RCC 7860 (cell line): ENCODE results near the gene NEK2.
A peak's percentile ranks its signal among the peaks of the same experiment; 100 is the strongest.
"Not testable (repeated sequence)": the region's sequence is repeated elsewhere in the genome, so short reads cannot be mapped to it uniquely, and the experiment has no call there.

Experiments
- DNase-seq: peaks from one replicate; pipeline ENCODE4 v3.0.0-alpha.2; 2015; ENCODE audit warnings: low spot score
- FAIRE-seq: peaks from 2 replicates; lab custom pipeline; 2012; peaks lifted over from hg19 to GRCh38; lab: Jason Lieb, UNC

NEK2 gene

GRCh38 chr1:211652371-211652770 is 23.1 kb downstream of the NEK2 start:
- FAIRE-seq (no peak), DNase-seq (no peak)

- DNase-seq, result no peak
- no peak for FAIRE-seq
Observed at GRCh38 chr1:211650904-211651303, 24.5 kb downstream of the NEK2 start.

GRCh38 chr1:211648980-211649934 is 26.2 kb downstream of the NEK2 start:
- DNase-seq (no peak), FAIRE-seq (no peak)

GRCh38 chr1:211648336-211648735 is 27.1 kb downstream of the NEK2 start:
- FAIRE-seq, result no peak
- peak; percentile 59 for DNase-seq

GRCh38 chr1:211647711-211648121 is 27.7 kb downstream of the NEK2 start:
- DNase-seq, result no peak
- no peak for FAIRE-seq

- DNase-seq (no peak), FAIRE-seq (no peak)
Observed at GRCh38 chr1:211646566-211646965, 28.9 kb downstream of the NEK2 start.

GRCh38 chr1:211645601-211646000 is 29.8 kb downstream of the NEK2 start:
- not testable (repeated sequence) for FAIRE-seq, DNase-seq

GRCh38 chr1:211644653-211645052 is 30.8 kb downstream of the NEK2 start:
- FAIRE-seq (no peak), DNase-seq (no peak)

- no peak for DNase-seq
- FAIRE-seq, result no peak
Observed at GRCh38 chr1:211643324-211644212, 31.9 kb downstream of the NEK2 start.

- FAIRE-seq (no peak), DNase-seq (no peak)
Observed at GRCh38 chr1:211642870-211643269, 32.6 kb downstream of the NEK2 start.

- DNase-seq, result no peak
- FAIRE-seq, result no peak
Observed at GRCh38 chr1:211641942-211642341, 33.5 kb downstream of the NEK2 start.

- DNase-seq (no peak), FAIRE-seq (no peak)
Observed at GRCh38 chr1:211641044-211641800, 34.2 kb downstream of the NEK2 start.

GRCh38 chr1:211640301-211640630 is 35.2 kb downstream of the NEK2 start:
- DNase-seq (no peak), FAIRE-seq (no peak)

GRCh38 chr1:211639475-211640300 is 35.7 kb downstream of the NEK2 start:
- FAIRE-seq, result peak; percentile 81

GRCh38 chr1:211638689-211639101 is 36.7 kb downstream of the NEK2 start:
- FAIRE-seq, result no peak

More at GRCh38 chr1:211639475-211640300, 35.7 kb downstream of the NEK2 start:
- peak; percentile 89 for DNase-seq

GRCh38 chr1:211638246-211638645 is 37.2 kb downstream of the NEK2 start:
- FAIRE-seq (no peak), DNase-seq (no peak)

More at GRCh38 chr1:211638689-211639101, 36.7 kb downstream of the NEK2 start:
- no peak for DNase-seq

- FAIRE-seq (no peak), DNase-seq (no peak)
Observed at GRCh38 chr1:211637066-211637465, 38.4 kb downstream of the NEK2 start.

GRCh38 chr1:211636575-211637029 is 38.8 kb downstream of the NEK2 start:
- DNase-seq (peak; percentile 98), FAIRE-seq (peak; percentile 98)

- no peak for FAIRE-seq
- DNase-seq, result no peak
Observed at GRCh38 chr1:211635597-211636205, 39.7 kb downstream of the NEK2 start.
